Neutrophil (primary cell): Measurements from ENCODE around the gene FBXL17.

Experiments used
- H3K27ac ChIP-seq: fragments of 200-600 bp; sonication (generic); 2 replicates; pipeline ENCODE4 v1.5.1; 2016; ENCODE audit warnings: mild to moderate bottlenecking, moderate library complexity
- H3K27me3 ChIP-seq: fragments of 200-600 bp; sonication (generic); 2 replicates; pipeline ENCODE4 v1.6.0; 2016; ENCODE audit warnings: mild to moderate bottlenecking
- H3K36me3 ChIP-seq: fragments of 200-600 bp; sonication (generic); 2 replicates; pipeline ENCODE4 v1.5.1; 2017
- H3K4me1 ChIP-seq, 2 experiments: fragments of 200-600 bp in 1 of 2; sonication (generic) in 1 of 2; 1 replicate in 1 of 2; 2 replicates in 1 of 2; pipeline versions ENCODE4 v1.5.1 to v1.6.1; 2013 to 2016; ENCODE audit warnings: low read depth in 1 of 2, low read length in 1 of 2, mild to moderate bottlenecking in 1 of 2, moderate library complexity in 1 of 2; ENCODE audit not compliant: control insufficient read depth in 1 of 2, insufficient read depth in 1 of 2
- H3K4me3 ChIP-seq, 2 experiments: fragments of 200-600 bp in 1 of 2; sonication (generic) in 1 of 2; 1 replicate in 1 of 2; 2 replicates in 1 of 2; pipeline ENCODE4 v1.5.1; 2013 to 2016; ENCODE audit warnings: low read depth in 1 of 2, low read length in 1 of 2, mild to moderate bottlenecking in 1 of 2, moderate library complexity in 1 of 2
- H3K9me3 ChIP-seq: fragments of 200-600 bp; sonication (generic); 2 replicates; pipeline ENCODE4 v1.5.1; 2016
- CTCF ChIP-seq: fragments of 200-600 bp; sonication (generic); IDR thresholded peaks from 2 replicates; pipeline ENCODE4 v1.5.1; 2016; ENCODE audit warnings: antibody characterized with exemption

Gene FBXL17

GRCh38 chr5:108149369-108149768 is 232.5 kb downstream of the FBXL17 start:
- H3K4me1 ChIP-seq = peaks cover 6 to 23% of the 10 kb centered on the region in 2 experiments
- no peak for TF ChIP-seq CTCF
- no peaks in the 10 kb centered on the region for H3K36me3 ChIP-seq
- H3K27me3 ChIP-seq = no peaks in the 10 kb centered on the region
- no peaks in the 10 kb centered on the region for H3K9me3 ChIP-seq
- no peak overlapping the region for H3K27ac ChIP-seq
- H3K4me3 ChIP-seq = no peak overlapping the region

GRCh38 chr5:108148715-108149139 is 233.2 kb downstream of the FBXL17 start:
- TF ChIP-seq CTCF = no peak
- H3K4me1 ChIP-seq = peaks cover 6 to 23% of the 10 kb centered on the region in 2 experiments
- H3K27ac ChIP-seq = no peak overlapping the region
- H3K27me3 ChIP-seq = no peaks in the 10 kb centered on the region
- H3K9me3 ChIP-seq = no peaks in the 10 kb centered on the region
- H3K4me3 ChIP-seq = no peak overlapping the region
- H3K36me3 ChIP-seq = no peaks in the 10 kb centered on the region

GRCh38 chr5:108146222-108146621 is 235.7 kb downstream of the FBXL17 start:
- Histone ChIP-seq H3K27ac (peak overlapping the region; percentile 46), H3K36me3 (no peaks in the 10 kb centered on the region), H3K4me1 (peaks cover 6 to 23% of the 10 kb centered on the region in 2 experiments), H3K4me3 (no peak overlapping the region), H3K9me3 (no peaks in the 10 kb centered on the region), H3K27me3 (no peaks in the 10 kb centered on the region)
- no peak for TF ChIP-seq CTCF

GRCh38 chr5:108145351-108145750 is 236.5 kb downstream of the FBXL17 start:
- H3K4me1 ChIP-seq = peaks cover 6 to 23% of the 10 kb centered on the region in 2 experiments
- no peaks in the 10 kb centered on the region for H3K27me3 ChIP-seq
- no peak for TF ChIP-seq CTCF
- H3K27ac ChIP-seq = peak overlapping the region; percentile 77
- no peak overlapping the region for H3K4me3 ChIP-seq
- no peaks in the 10 kb centered on the region for H3K36me3 ChIP-seq
- H3K9me3 ChIP-seq = no peaks in the 10 kb centered on the region

- Histone ChIP-seq H3K36me3 (no peaks in the 10 kb centered on the region), H3K27ac (no peak overlapping the region), H3K9me3 (no peaks in the 10 kb centered on the region), H3K4me3 (no peak overlapping the region), H3K4me1 (peaks cover 6 to 23% of the 10 kb centered on the region in 2 experiments), H3K27me3 (no peaks in the 10 kb centered on the region)
- no peak for TF ChIP-seq CTCF
Measured at GRCh38 chr5:108144332-108144731, 237.6 kb downstream of the FBXL17 start.

- no peaks in the 10 kb centered on the region for H3K27me3 ChIP-seq
- H3K27ac ChIP-seq = no peak overlapping the region
- no peak for TF ChIP-seq CTCF
- no peak overlapping the region for H3K4me3 ChIP-seq
- H3K36me3 ChIP-seq = no peaks in the 10 kb centered on the region
- H3K9me3 ChIP-seq = no peaks in the 10 kb centered on the region
- H3K4me1 ChIP-seq = peaks cover 6 to 23% of the 10 kb centered on the region in 2 experiments
Measured at GRCh38 chr5:108143581-108143980, 238.3 kb downstream of the FBXL17 start.
